Coronary artery (tissue), 2 donors: ENCODE measurements around the gene MUC22.
"Not testable (repeated sequence)": the region's sequence is repeated elsewhere in the genome, so short reads cannot be mapped to it uniquely, and the experiment has no call there.

Source experiments
- DNase-seq: peaks from one replicate; pipeline ENCODE4 v3.0.0-alpha.2; 2017; ENCODE audit warnings: low spot score
- H3K27ac ChIP-seq, 2 donors: fragments of 200-600 bp; sonication (generic); one replicate each; pipeline ENCODE4 v1.5.1; 2016 to 2019
- H3K4me3 ChIP-seq: fragments of 200-600 bp; sonication (generic); 2 replicates; pipeline ENCODE4 v1.5.1; 2016; ENCODE audit warnings: mild to moderate bottlenecking, moderate library complexity
- CTCF ChIP-seq: fragments of 200-600 bp; sonication (generic); IDR thresholded peaks from one replicate; pipeline ENCODE4 v1.5.1; 2019; ENCODE audit warnings: antibody characterized with exemption

Gene MUC22

GRCh38 chr6:31010393-31011060 lies at the start of gene MUC22:
TSS of gene MUC22 (plus strand) at chr6:31010474. CDS start at chr6:31010707, 233 bp downstream.
- no peak for TF ChIP-seq CTCF
- H3K4me3 ChIP-seq: no peak within 1 kb of the TSS
- H3K27ac ChIP-seq: no peak within 1 kb of the TSS
- DNase-seq: no peak

- no peak overlapping the region for H3K27ac ChIP-seq
- TF ChIP-seq CTCF: no peak
- H3K4me3 ChIP-seq: no peak overlapping the region
- no peak for DNase-seq
These were observed 49.2 kb upstream of the MUC22 start for GRCh38 chr6:30960907-30961673.

- H3K27ac ChIP-seq: no peak overlapping the region
- no peak for DNase-seq
- no peak overlapping the region for H3K4me3 ChIP-seq
- no peak for TF ChIP-seq CTCF
These were observed 47.6 kb upstream of the MUC22 start for GRCh38 chr6:30962716-30963115.

GRCh38 chr6:30963641-30964040 lies 46.6 kb upstream of the MUC22 start:
- Histone ChIP-seq H3K4me3 (no peak overlapping the region), H3K27ac (no peak overlapping the region)
- DNase-seq: no peak
- TF ChIP-seq CTCF: no peak

- Histone ChIP-seq H3K4me3 (no peak overlapping the region), H3K27ac (no peak overlapping the region)
- TF ChIP-seq CTCF: no peak
- DNase-seq: no peak
These were observed 46.2 kb upstream of the MUC22 start for GRCh38 chr6:30964075-30964474.

GRCh38 chr6:30965140-30965601 lies 45.1 kb upstream of the MUC22 start:
- Histone ChIP-seq H3K27ac (no peak overlapping the region), H3K4me3 (no peak overlapping the region)
- no peak for TF ChIP-seq CTCF
- no peak for DNase-seq

GRCh38 chr6:30966154-30966553 lies 44.1 kb upstream of the MUC22 start:
- TF ChIP-seq CTCF: no peak
- Histone ChIP-seq H3K27ac (no peak overlapping the region), H3K4me3 (no peak overlapping the region)
- DNase-seq: no peak

GRCh38 chr6:30969171-30969570 lies 41.1 kb upstream of the MUC22 start:
- DNase-seq, H3K27ac ChIP-seq, H3K4me3 ChIP-seq: not testable (repeated sequence)
